HUES48 (cell line): Measurements from ENCODE around the gene OTOP2.

Experiments
- H3K27ac ChIP-seq: one replicate; pipeline ENCODE4 v1.7.0; 2013; ENCODE audit warnings: low read depth, low read length, inconsistent platforms
- H3K27me3 ChIP-seq: 2 replicates; pipeline ENCODE4 v1.6.1; 2013; ENCODE audit warnings: mild to moderate bottlenecking, low read length; ENCODE audit not compliant: control insufficient read depth, insufficient read depth
- H3K36me3 ChIP-seq: 2 replicates; pipeline ENCODE4 v1.6.1; 2013; ENCODE audit warnings: low read length; ENCODE audit not compliant: control insufficient read depth, insufficient read depth
- H3K4me1 ChIP-seq: 2 replicates; pipeline ENCODE4 v1.6.1; 2013; ENCODE audit warnings: mild to moderate bottlenecking, low read length; ENCODE audit not compliant: control insufficient read depth, insufficient read depth
- H3K4me3 ChIP-seq: 2 replicates; pipeline ENCODE4 v1.5.1; 2013; ENCODE audit warnings: mild to moderate bottlenecking, low read depth, low read length
- H3K9ac ChIP-seq: 2 replicates; pipeline ENCODE4 v1.6.1; 2013; ENCODE audit warnings: mild to moderate bottlenecking, low read depth, low read length, moderate library complexity
- H3K9me3 ChIP-seq: 2 replicates; pipeline ENCODE4 v1.6.1; 2013; ENCODE audit warnings: low read length; ENCODE audit not compliant: control insufficient read depth, insufficient read depth

Gene OTOP2

DNA sequence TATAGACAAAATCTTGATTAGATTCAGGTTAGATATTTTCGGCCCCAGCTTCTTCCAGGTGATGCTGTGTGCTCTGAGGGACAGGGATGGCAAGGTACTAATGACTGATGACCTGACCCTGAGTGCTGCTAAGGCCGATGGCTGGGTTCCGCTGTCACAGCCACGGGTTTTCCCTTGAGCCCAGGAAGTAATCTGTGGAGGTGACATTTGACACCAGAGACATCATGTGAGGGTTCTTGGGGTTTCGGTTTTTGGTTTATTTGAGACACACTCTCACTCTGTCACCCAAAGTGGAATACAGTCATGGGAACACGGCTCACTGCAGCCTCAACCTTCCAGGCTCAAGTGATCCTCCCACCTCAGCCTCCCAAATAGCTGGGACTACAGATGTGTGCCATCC lies 21.5 kb downstream of the OTOP2 start:
- Histone ChIP-seq H3K9ac (no peak overlapping the region), H3K4me3 (no peak overlapping the region), H3K4me1 (peaks cover 7% of the 10 kb centered on the region), H3K27ac (no peak overlapping the region), H3K27me3 (no peaks in the 10 kb centered on the region), H3K9me3 (no peaks in the 10 kb centered on the region), H3K36me3 (no peaks in the 10 kb centered on the region)

- no peak overlapping the region for H3K9ac ChIP-seq
- no peaks in the 10 kb centered on the region for H3K27me3 ChIP-seq
- no peaks in the 10 kb centered on the region for H3K36me3 ChIP-seq
Observed at GRCh38 chr17:74946641-74947040, 22.6 kb downstream of the OTOP2 start.

GRCh38 chr17:74947041-74947754 lies 23.1 kb downstream of the OTOP2 start:
- Histone ChIP-seq H3K36me3 (no peaks in the 10 kb centered on the region), H3K9me3 (no peaks in the 10 kb centered on the region), H3K9ac (no peak overlapping the region), H3K4me1 (peaks cover 8% of the 10 kb centered on the region), H3K4me3 (no peak overlapping the region), H3K27ac (no peak overlapping the region), H3K27me3 (no peaks in the 10 kb centered on the region)

More at GRCh38 chr17:74946641-74947040, 22.6 kb downstream of the OTOP2 start:
- H3K27ac ChIP-seq, result no peak overlapping the region
- no peak overlapping the region for H3K4me3 ChIP-seq
- H3K4me1 ChIP-seq, result peaks cover 7% of the 10 kb centered on the region
- no peaks in the 10 kb centered on the region for H3K9me3 ChIP-seq

DNA sequence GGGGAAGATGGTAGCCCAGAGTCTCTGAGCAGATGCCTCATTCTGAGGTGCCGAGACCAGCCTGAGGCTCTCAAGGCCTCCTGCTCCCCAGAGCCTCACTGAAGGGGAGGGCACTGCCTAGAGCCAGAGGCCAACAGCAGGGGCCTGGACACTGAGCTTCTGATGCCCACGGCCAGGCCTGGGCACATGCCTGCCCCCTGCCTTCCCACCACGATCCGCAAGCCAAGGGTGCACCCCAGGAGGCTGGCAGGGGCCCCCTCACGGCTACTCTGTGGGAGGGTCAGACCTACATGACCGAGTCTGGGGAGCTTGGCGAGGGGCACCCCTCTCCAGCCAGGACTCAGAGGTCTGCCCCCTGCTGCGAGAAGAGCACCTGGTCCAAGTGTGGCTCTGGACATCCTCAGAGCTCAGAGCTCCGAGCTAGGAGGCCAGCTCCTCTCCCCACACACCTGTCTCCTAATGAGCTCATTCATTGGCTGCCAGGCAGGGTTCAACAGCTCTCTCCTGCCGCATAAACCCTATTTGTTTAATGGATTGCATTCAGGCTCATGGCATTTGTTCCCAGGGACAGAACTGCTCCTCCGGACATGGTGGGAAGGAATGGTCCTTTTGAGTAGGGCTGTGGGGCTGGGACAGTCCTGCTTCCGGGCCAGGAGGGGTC lies 25.5 kb downstream of the OTOP2 start:
- H3K9ac ChIP-seq, result no peak overlapping the region
- no peak overlapping the region for H3K27ac ChIP-seq
- H3K9me3 ChIP-seq, result no peaks in the 10 kb centered on the region
- H3K4me1 ChIP-seq, result peaks cover 3% of the 10 kb centered on the region; the same call in 1 of the 2 replicates
- H3K4me3 ChIP-seq, result no peak overlapping the region
- no peaks in the 10 kb centered on the region for H3K27me3 ChIP-seq
- H3K36me3 ChIP-seq, result no peaks in the 10 kb centered on the region

- H3K36me3 ChIP-seq, result no peaks in the 10 kb centered on the region
- H3K4me3 ChIP-seq, result no peak overlapping the region
- no peak overlapping the region for H3K9ac ChIP-seq
- H3K9me3 ChIP-seq, result no peaks in the 10 kb centered on the region
- no peaks in the 10 kb centered on the region for H3K27me3 ChIP-seq
- H3K27ac ChIP-seq, result no peak overlapping the region
- H3K4me1 ChIP-seq, result peaks cover 3% of the 10 kb centered on the region; the same call in 1 of the 2 replicates
Observed at GRCh38 chr17:74950207-74950606, 26.1 kb downstream of the OTOP2 start.

GRCh38 chr17:74951065-74951464 lies 27.0 kb downstream of the OTOP2 start:
- no peak overlapping the region for H3K27ac ChIP-seq
- no peaks in the 10 kb centered on the region for H3K27me3 ChIP-seq
- H3K36me3 ChIP-seq, result no peaks in the 10 kb centered on the region
- H3K9me3 ChIP-seq, result no peaks in the 10 kb centered on the region
- no peak overlapping the region for H3K9ac ChIP-seq
- no peak overlapping the region for H3K4me3 ChIP-seq
- peaks cover 3% of the 10 kb centered on the region; the same call in 1 of the 2 replicates for H3K4me1 ChIP-seq

DNA sequence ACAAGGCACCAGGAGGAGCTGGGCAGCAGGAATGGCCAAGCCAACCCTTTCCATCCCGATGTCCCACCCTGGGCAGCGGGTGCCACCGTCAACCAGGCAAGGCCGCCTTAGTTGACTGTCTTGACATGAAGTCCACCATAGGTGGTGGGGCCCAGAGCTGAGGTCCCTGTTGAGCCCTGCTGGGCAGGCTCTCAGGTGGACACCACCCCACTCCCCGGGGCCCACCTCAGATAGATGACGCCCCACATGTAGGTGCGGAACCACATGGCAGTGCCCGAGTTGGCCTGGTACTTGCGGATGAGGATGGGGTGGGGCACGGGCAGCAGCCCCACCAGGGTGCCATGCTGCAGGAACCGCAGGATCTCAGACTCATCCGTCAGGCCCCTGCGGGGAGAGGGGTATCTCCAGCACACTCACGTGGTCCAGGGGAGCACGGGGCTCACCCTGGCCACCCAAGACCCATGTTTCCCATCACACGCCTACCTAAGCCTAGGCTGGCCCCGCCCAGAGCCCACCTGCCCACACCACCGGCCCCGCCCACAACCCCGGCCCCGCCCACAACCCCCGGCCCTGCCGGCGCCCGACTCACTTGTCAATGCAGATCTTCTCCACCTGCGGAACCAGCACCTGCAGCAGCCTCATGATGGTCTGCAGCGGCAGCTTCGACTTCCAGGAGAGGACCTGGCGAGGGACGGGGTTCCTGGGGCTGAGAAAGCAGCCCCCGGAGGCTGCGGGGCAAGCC lies 27.8 kb downstream of the OTOP2 start:
- Histone ChIP-seq H3K9ac (no peak overlapping the region), H3K36me3 (no peaks in the 10 kb centered on the region), H3K27ac (no peak overlapping the region), H3K4me3 (no peak overlapping the region), H3K9me3 (no peaks in the 10 kb centered on the region), H3K4me1 (peaks cover 3% of the 10 kb centered on the region; the same call in 1 of the 2 replicates), H3K27me3 (no peaks in the 10 kb centered on the region)

DNA sequence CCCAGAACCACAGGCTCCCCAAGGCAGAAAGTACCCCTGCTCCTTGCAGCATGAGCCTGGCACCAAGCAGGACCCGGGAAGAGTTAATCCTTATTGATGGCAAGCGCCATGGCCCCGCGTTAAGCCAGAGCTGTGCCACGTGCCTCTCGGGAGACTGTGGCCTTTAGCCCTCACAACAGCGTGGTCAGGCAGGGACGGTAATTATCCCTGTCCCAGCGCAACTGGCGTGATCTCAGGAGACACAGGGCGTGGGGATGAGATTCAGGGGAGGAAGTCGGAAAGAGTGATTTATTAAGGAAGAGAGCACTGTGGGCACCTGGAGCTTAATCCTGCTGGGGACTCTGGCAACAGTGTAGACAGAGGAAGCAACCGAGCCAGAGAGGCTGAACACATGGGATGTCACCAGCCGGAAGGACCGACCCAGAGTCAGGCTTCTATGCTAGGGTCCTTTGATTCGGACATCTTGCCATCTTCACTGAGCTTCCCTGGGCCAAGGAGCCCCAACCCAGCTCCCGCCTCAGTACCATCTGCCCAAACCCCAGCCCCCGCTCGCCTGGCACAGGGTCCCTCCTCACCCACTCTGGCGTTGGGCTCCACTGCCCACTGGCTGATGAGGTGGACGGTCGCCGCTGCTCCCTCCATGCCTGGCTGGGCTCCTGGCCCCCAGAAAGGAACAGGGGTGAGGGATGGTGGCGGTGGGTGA lies 28.5 kb downstream of the OTOP2 start:
- H3K27ac ChIP-seq, result no peak overlapping the region
- no peaks in the 10 kb centered on the region for H3K36me3 ChIP-seq
- H3K4me1 ChIP-seq, result peaks cover 3% of the 10 kb centered on the region; the same call in 1 of the 2 replicates
- no peaks in the 10 kb centered on the region for H3K9me3 ChIP-seq
- no peak overlapping the region for H3K9ac ChIP-seq
- no peak overlapping the region for H3K4me3 ChIP-seq
- no peaks in the 10 kb centered on the region for H3K27me3 ChIP-seq

- no peaks in the 10 kb centered on the region for H3K36me3 ChIP-seq
- H3K27ac ChIP-seq, result no peak overlapping the region
- no peak overlapping the region for H3K9ac ChIP-seq
- peaks cover 3% of the 10 kb centered on the region; the same call in 1 of the 2 replicates for H3K27me3 ChIP-seq
- H3K4me1 ChIP-seq, result peaks cover 3% of the 10 kb centered on the region; the same call in 1 of the 2 replicates
- no peak overlapping the region for H3K4me3 ChIP-seq
- H3K9me3 ChIP-seq, result no peaks in the 10 kb centered on the region
Observed at GRCh38 chr17:74953134-74953687, 29.1 kb downstream of the OTOP2 start.

- no peaks in the 10 kb centered on the region for H3K9me3 ChIP-seq
- peaks cover 3% of the 10 kb centered on the region; the same call in 1 of the 2 replicates for H3K4me1 ChIP-seq
- peaks cover 4% of the 10 kb centered on the region for H3K27me3 ChIP-seq
- no peak overlapping the region for H3K4me3 ChIP-seq
- H3K27ac ChIP-seq, result no peak overlapping the region
- no peak overlapping the region for H3K9ac ChIP-seq
- no peaks in the 10 kb centered on the region for H3K36me3 ChIP-seq
Observed at GRCh38 chr17:74954115-74954514, 30.0 kb downstream of the OTOP2 start.
